Mesendoderm (in vitro differentiated cells): ENCODE results near the gene RIC8B.
"Not testable (repeated sequence)": the region's sequence is repeated elsewhere in the genome, so short reads cannot be mapped to it uniquely, and the experiment has no call there.

Experiments
- DNase-seq: peaks from one replicate; pipeline ENCODE4 v3.0.0; 2013
- H2AK5ac ChIP-seq: 2 replicates; pipeline ENCODE4 v1.6.1; 2013; ENCODE audit warnings: low read length, inconsistent platforms
- H2BK120ac ChIP-seq: 2 replicates; pipeline ENCODE4 v1.6.1; 2013; ENCODE audit warnings: low read depth, mild to moderate bottlenecking, low read length, moderate library complexity, mixed read lengths
- H2BK15ac ChIP-seq: replicated peaks from 2 replicates; pipeline ENCODE4 v1.6.1; 2013; ENCODE audit warnings: low read depth, mild to moderate bottlenecking, moderate library complexity
- H2BK5ac ChIP-seq: 2 replicates; pipeline ENCODE4 v1.6.1; 2013; ENCODE audit warnings: low read length, inconsistent platforms
- H3K18ac ChIP-seq: 2 replicates; pipeline ENCODE4 v1.6.1; 2013; ENCODE audit warnings: mild to moderate bottlenecking, low read length, mixed read lengths
- H3K23ac ChIP-seq: one replicate; pipeline ENCODE4 v1.6.1; 2013; ENCODE audit warnings: low read length
- H3K27ac ChIP-seq: 2 replicates; pipeline ENCODE4 v1.5.1; 2013; ENCODE audit warnings: low read depth, mild to moderate bottlenecking, inconsistent platforms, low read length, moderate library complexity
- H3K27me3 ChIP-seq: 2 replicates; pipeline ENCODE4 v1.6.1; 2013; ENCODE audit warnings: low read length, control low read depth, mild to moderate bottlenecking, inconsistent platforms; ENCODE audit not compliant: insufficient read depth, poor library complexity
- H3K36me3 ChIP-seq: 2 replicates; pipeline ENCODE4 v1.6.1; 2013; ENCODE audit warnings: low read length, inconsistent platforms; ENCODE audit not compliant: control insufficient read depth, insufficient read depth
- H3K4ac ChIP-seq: one replicate; pipeline ENCODE4 v1.6.1; 2013; ENCODE audit warnings: low read depth, mild to moderate bottlenecking, low read length, moderate library complexity
- H3K4me1 ChIP-seq: 2 replicates; pipeline ENCODE4 v1.6.1; 2013; ENCODE audit warnings: low read depth, low read length, inconsistent platforms; ENCODE audit not compliant: control insufficient read depth
- H3K4me2 ChIP-seq: 2 replicates; pipeline ENCODE4 v1.6.1; 2013; ENCODE audit warnings: low read length
- H3K4me3 ChIP-seq: 2 replicates; pipeline ENCODE4 v1.5.1; 2013; ENCODE audit warnings: mild to moderate bottlenecking, low read length
- H3K56ac ChIP-seq: one replicate; pipeline ENCODE4 v1.6.1; 2013; ENCODE audit warnings: low read length
- H3K79me1 ChIP-seq: 2 replicates; pipeline ENCODE4 v1.6.1; 2013; ENCODE audit warnings: low read length, inconsistent platforms
- H3K79me2 ChIP-seq: 2 replicates; pipeline ENCODE4 v1.6.1; 2013; ENCODE audit warnings: mild to moderate bottlenecking, low read length; ENCODE audit not compliant: control insufficient read depth, insufficient read depth
- H3K9ac ChIP-seq: 2 replicates; pipeline ENCODE4 v1.6.1; 2013; ENCODE audit warnings: low read length, inconsistent platforms
- H4K5ac ChIP-seq: one replicate; pipeline ENCODE4 v1.6.1; 2013; ENCODE audit warnings: low read length
- H4K8ac ChIP-seq: one replicate; pipeline ENCODE4 v1.6.1; 2013; ENCODE audit warnings: low read depth, mild to moderate bottlenecking, control low read depth, low read length, moderate library complexity
- WGBS: extraction: QIAGEN DNeasy Blood & Tissue Kit; methylation state at CpG from one replicate; pipeline ENCODE4 v1.1.7; 2013; ENCODE audit warnings: low lambda C conversion rate, missing lambda C conversion rate; ENCODE audit not compliant: insufficient coverage; ENCODE audit errors: extremely low coverage; 5-methylcytosine and 5-hydroxymethylcytosine counted together

The RIC8B gene

DNA sequence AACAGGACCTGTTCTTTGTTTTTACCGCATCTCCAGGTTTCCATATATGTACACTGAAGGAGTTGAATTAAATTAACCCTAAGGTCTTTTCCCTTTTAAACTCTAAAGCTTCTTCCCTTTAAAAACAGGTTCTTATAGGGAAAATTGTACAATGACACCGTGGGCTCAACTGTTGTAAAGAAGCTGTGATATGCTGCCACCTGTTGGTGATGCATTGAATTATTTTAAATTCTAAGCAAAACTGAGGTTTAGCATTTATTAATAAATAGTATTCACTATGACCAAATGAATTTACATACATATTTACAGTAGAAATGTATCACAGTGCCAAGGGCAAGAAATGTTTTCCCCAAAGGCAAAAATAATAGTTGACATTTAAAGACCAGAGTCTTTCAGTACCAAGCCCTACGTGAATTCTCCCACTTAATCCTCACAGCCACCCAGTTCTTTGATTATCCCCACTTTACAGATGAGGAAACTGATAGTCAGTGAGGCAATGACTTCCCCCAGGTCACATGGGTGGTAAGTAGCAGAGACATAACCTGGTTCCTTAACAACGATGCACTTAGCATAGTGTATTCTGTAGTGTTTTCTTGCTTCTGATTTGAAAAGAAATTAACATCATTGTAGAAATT lies 145.5 kb downstream of the RIC8B start:
- H2BK15ac ChIP-seq: no peak overlapping the region
- no peak overlapping the region for H2BK5ac ChIP-seq
- H3K4me2 ChIP-seq: no peak overlapping the region
- no peaks in the 10 kb centered on the region for H3K79me1 ChIP-seq
- DNase-seq: peak; percentile 36
- H3K18ac ChIP-seq: no peak overlapping the region
- H3K36me3 ChIP-seq: no peaks in the 10 kb centered on the region
- H3K56ac ChIP-seq: no peak overlapping the region
- no peak overlapping the region for H3K4ac ChIP-seq
- H4K5ac ChIP-seq: no peak overlapping the region
- no peaks in the 10 kb centered on the region for H3K27me3 ChIP-seq
- no peak overlapping the region for H4K8ac ChIP-seq
- peaks cover 5% of the 10 kb centered on the region for H3K4me1 ChIP-seq
- WGBS: no CpG with 5 or more reads among the region's 4 CpGs
- no peak overlapping the region for H3K23ac ChIP-seq
- no peak overlapping the region for H2AK5ac ChIP-seq
- no peak overlapping the region for H3K9ac ChIP-seq
- no peaks in the 10 kb centered on the region for H3K79me2 ChIP-seq
- no peak overlapping the region for H3K27ac ChIP-seq
- H2BK120ac ChIP-seq: no peak overlapping the region
- H3K4me3 ChIP-seq: no peak overlapping the region

DNA sequence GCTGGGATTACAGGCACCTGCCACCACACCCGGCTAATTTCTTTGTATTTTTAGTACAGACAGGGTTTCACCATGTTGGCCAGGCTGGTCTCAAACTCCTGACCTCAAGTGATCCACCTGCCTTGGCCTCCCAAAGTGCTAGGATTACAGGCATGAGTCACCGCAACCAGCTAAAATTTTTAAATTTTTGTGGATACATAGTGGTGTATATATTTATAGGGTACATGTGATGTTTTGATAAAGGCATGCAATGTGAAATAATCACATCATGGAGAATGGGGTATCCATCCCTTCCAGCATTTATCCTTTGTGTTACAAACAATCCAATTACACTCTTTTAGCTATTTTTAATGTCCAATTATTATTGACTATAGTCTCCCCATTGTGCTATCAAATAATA lies 147.5 kb downstream of the RIC8B start:
- not testable (repeated sequence) for H3K79me2 ChIP-seq, H3K36me3 ChIP-seq, H3K56ac ChIP-seq, DNase-seq, H2BK5ac ChIP-seq, H3K23ac ChIP-seq, H3K4me1 ChIP-seq, H3K4me2 ChIP-seq, H4K8ac ChIP-seq, H4K5ac ChIP-seq, H2BK120ac ChIP-seq, H3K27ac ChIP-seq, H3K79me1 ChIP-seq, H3K4me3 ChIP-seq, H3K27me3 ChIP-seq, H3K18ac ChIP-seq, H2BK15ac ChIP-seq, H3K9ac ChIP-seq, H3K4ac ChIP-seq, H2AK5ac ChIP-seq
- no CpG with 5 or more reads among the region's 2 CpGs for WGBS

DNA sequence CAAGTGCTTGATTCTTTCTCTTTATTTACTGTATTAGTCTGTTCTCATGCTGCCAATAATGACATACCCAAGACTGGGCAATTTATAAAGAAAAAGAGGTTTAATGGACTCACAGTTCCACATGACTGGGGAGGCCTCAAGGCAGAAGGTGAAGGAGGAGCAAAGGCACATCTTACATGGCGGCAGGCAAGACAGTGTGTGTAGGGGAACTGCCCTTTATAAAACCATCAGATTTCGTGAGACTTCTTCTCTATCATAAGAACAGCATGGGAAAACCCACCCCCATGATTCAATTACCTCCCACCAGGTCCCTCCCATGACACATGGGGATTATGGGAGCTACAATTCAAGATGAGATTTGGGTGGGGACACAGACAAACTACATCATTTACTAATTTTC lies 149.1 kb downstream of the RIC8B start:
- H3K4me1 ChIP-seq, H3K23ac ChIP-seq, H3K36me3 ChIP-seq, H2BK5ac ChIP-seq, H3K4me3 ChIP-seq, H4K5ac ChIP-seq, DNase-seq, H4K8ac ChIP-seq, H3K27ac ChIP-seq, H3K79me2 ChIP-seq, H2AK5ac ChIP-seq, H3K4ac ChIP-seq, H3K9ac ChIP-seq, H3K4me2 ChIP-seq, H3K18ac ChIP-seq, H3K79me1 ChIP-seq, H3K56ac ChIP-seq, H2BK15ac ChIP-seq, H2BK120ac ChIP-seq, H3K27me3 ChIP-seq: not testable (repeated sequence)
- no CpG with 5 or more reads among the region's 2 CpGs for WGBS

DNA sequence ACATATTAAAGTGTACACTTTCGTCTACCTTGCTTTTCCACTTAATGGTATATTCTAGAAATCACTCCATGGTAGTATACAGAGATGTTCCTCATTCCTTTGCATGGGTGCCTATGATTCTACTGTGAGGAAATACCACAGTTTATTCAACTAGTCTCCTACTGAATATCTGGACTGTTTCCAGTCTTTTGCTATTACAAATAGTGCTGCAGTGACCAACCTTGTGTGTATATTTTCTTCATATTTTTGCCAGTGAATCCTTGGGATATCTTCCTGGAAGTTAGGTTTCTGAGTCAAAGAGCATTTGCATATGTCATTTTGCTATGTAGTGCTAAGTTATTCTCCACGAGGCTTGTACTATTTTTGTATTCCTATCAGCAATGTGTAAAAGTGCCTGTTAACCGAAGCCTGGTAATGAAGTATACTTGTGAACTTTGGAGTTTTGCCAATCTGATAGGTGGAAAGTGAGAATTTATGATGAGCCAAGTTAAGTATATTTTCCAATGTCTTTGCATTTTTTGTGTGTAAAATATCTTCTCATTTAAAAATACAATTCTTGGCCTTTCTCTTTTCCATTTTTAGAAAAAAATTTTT lies 149.9 kb downstream of the RIC8B start:
- H3K79me2 ChIP-seq: no peaks in the 10 kb centered on the region
- H3K9ac ChIP-seq: no peak overlapping the region
- no peak overlapping the region for H3K18ac ChIP-seq
- H2AK5ac ChIP-seq: no peak overlapping the region
- no peak overlapping the region for H2BK15ac ChIP-seq
- no peaks in the 10 kb centered on the region for H3K36me3 ChIP-seq
- H3K4me3 ChIP-seq: no peak overlapping the region
- H4K5ac ChIP-seq: no peak overlapping the region
- DNase-seq: no peak
- no peak overlapping the region for H4K8ac ChIP-seq
- H2BK5ac ChIP-seq: no peak overlapping the region
- no peak overlapping the region for H2BK120ac ChIP-seq
- H3K23ac ChIP-seq: no peak overlapping the region
- WGBS: no CpG with 5 or more reads among the region's 3 CpGs
- no peak overlapping the region for H3K56ac ChIP-seq
- no peak overlapping the region for H3K4me2 ChIP-seq
- no peaks in the 10 kb centered on the region for H3K4me1 ChIP-seq
- H3K27ac ChIP-seq: no peak overlapping the region
- H3K4ac ChIP-seq: no peak overlapping the region
- no peaks in the 10 kb centered on the region for H3K27me3 ChIP-seq
- no peaks in the 10 kb centered on the region for H3K79me1 ChIP-seq

DNA sequence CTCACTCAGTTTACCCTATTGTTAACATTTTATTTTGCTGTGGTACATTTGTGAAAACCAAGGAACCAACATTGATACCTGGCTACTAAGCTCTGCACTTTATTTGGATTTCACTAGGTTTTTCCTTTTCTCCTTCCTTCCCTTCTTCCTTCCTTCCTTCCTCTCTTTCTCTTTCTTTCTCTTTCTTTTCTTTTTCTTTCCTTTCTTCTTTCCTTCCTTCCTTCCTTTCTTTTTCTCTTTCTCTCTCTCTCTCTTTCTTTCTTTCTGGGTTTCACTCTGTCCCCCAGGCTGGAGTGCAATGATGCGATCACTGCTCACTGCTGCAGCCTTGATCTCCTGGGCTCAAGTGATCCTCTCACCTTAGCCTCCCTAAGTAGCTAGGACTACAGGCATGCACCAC lies 152.2 kb downstream of the RIC8B start:
- no peak overlapping the region for H3K56ac ChIP-seq
- no peak overlapping the region for H3K27ac ChIP-seq
- no peak overlapping the region for H3K4ac ChIP-seq
- no peaks in the 10 kb centered on the region for H3K36me3 ChIP-seq
- H3K23ac ChIP-seq: no peak overlapping the region
- no peak overlapping the region for H2AK5ac ChIP-seq
- H4K5ac ChIP-seq: no peak overlapping the region
- no peak overlapping the region for H3K18ac ChIP-seq
- no peaks in the 10 kb centered on the region for H3K4me1 ChIP-seq
- no peak overlapping the region for H3K4me3 ChIP-seq
- no peak overlapping the region for H3K4me2 ChIP-seq
- no peak overlapping the region for H2BK120ac ChIP-seq
- no peak overlapping the region for H3K9ac ChIP-seq
- no peak overlapping the region for H2BK15ac ChIP-seq
- no peak for DNase-seq
- H3K27me3 ChIP-seq: no peaks in the 10 kb centered on the region
- H3K79me1 ChIP-seq: no peaks in the 10 kb centered on the region
- no CpG with 5 or more reads among the region's 1 CpG for WGBS
- H2BK5ac ChIP-seq: no peak overlapping the region
- no peaks in the 10 kb centered on the region for H3K79me2 ChIP-seq
- H4K8ac ChIP-seq: no peak overlapping the region

DNA sequence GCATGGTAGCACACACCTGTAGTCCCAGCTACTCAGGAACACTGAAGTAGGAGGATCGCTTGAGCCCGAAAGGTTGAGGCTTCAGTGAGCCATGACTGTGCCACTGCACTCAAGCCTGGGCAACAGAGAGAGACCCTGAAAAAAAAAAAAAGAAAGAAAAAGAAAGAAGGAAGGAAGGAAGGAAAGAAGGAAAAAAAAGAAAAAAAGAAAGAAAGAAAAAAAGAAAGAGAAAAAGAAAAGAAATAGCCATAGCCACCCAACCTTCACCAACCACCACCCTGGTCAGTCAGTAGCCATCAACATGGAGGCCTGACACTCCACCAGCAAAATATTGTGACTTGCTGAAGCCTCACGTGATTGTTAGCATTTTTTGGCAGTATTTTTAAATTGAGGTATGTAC lies 159.8 kb downstream of the RIC8B start:
- no peaks in the 10 kb centered on the region for H3K79me1 ChIP-seq
- no peak overlapping the region for H3K18ac ChIP-seq
- no peak overlapping the region for H2BK15ac ChIP-seq
- no peaks in the 10 kb centered on the region for H3K4me1 ChIP-seq
- H2BK120ac ChIP-seq: no peak overlapping the region
- no peak overlapping the region for H2BK5ac ChIP-seq
- H3K27ac ChIP-seq: no peak overlapping the region
- WGBS: no CpG with 5 or more reads among the region's 3 CpGs
- no peak for DNase-seq
- no peak overlapping the region for H3K4me3 ChIP-seq
- no peak overlapping the region for H4K5ac ChIP-seq
- no peak overlapping the region for H3K56ac ChIP-seq
- no peaks in the 10 kb centered on the region for H3K79me2 ChIP-seq
- H3K4ac ChIP-seq: no peak overlapping the region
- H3K23ac ChIP-seq: no peak overlapping the region
- no peak overlapping the region for H2AK5ac ChIP-seq
- H3K36me3 ChIP-seq: no peaks in the 10 kb centered on the region
- H3K27me3 ChIP-seq: no peaks in the 10 kb centered on the region
- no peak overlapping the region for H3K4me2 ChIP-seq
- no peak overlapping the region for H4K8ac ChIP-seq
- H3K9ac ChIP-seq: no peak overlapping the region
